Parathyroid adenoma (tissue), 2 donors: Measurements from ENCODE around the gene KDSR.

Experiments used
- H2AFZ ChIP-seq: fragments of 300-600 bp; sonication (generic); one replicate; pipeline ENCODE4 v1.7.0; 2017; ENCODE audit warnings: antibody characterized with exemption, mild to moderate bottlenecking
- H3K27ac ChIP-seq: fragments of 300-600 bp; sonication (generic); one replicate; pipeline ENCODE4 v1.7.0; 2017
- H3K27me3 ChIP-seq: fragments of 300-600 bp; sonication (generic); one replicate; pipeline ENCODE4 v1.7.0; 2017; ENCODE audit warnings: low read length; ENCODE audit not compliant: control insufficient read depth, insufficient read depth
- H3K36me3 ChIP-seq: fragments of 300-600 bp; sonication (generic); one replicate; pipeline ENCODE4 v1.7.0; 2017; ENCODE audit warnings: low read length; ENCODE audit not compliant: control insufficient read depth, insufficient read depth
- H3K4me1 ChIP-seq: fragments of 300-600 bp; sonication (generic); one replicate; pipeline ENCODE4 v1.7.0; 2017; ENCODE audit warnings: control low read depth
- H3K4me2 ChIP-seq: fragments of 300-600 bp; sonication (generic); one replicate; pipeline ENCODE4 v1.7.0; 2017; ENCODE audit warnings: low read length
- H3K4me3 ChIP-seq: fragments of 300-600 bp; sonication (generic); one replicate; pipeline ENCODE4 v1.7.0; 2017; ENCODE audit warnings: low read depth, low read length
- H3K79me2 ChIP-seq: fragments of 300-600 bp; sonication (generic); one replicate; pipeline ENCODE4 v1.7.0; 2017; ENCODE audit warnings: control low read depth
- H3K9ac ChIP-seq: fragments of 300-600 bp; sonication (generic); one replicate; pipeline ENCODE4 v1.7.0; 2017; ENCODE audit warnings: mild to moderate bottlenecking
- H3K9me3 ChIP-seq: fragments of 300-600 bp; sonication (generic); one replicate; pipeline ENCODE4 v1.7.0; 2017; ENCODE audit warnings: low read length; ENCODE audit not compliant: control insufficient read depth
- CTCF ChIP-seq: fragments of 300-600 bp; sonication (generic); IDR thresholded peaks from one replicate; pipeline ENCODE4 v1.7.0; 2017; ENCODE audit warnings: antibody characterized with exemption, mild to moderate bottlenecking
- donor health status: primary hyperparathyroidism.

Gene KDSR

GRCh38 chr18:63282793-63283192, 84.2 kb downstream of the KDSR start:
- no peak overlapping the region for H2AFZ ChIP-seq
- TF ChIP-seq CTCF, result no peak
- H3K27me3 ChIP-seq, result no peaks in the 10 kb centered on the region
- H3K79me2 ChIP-seq, result peaks cover 10% of the 10 kb centered on the region
- no peak overlapping the region for H3K27ac ChIP-seq
- H3K9ac ChIP-seq, result no peak overlapping the region
- no peaks in the 10 kb centered on the region for H3K36me3 ChIP-seq
- peaks cover 4% of the 10 kb centered on the region for H3K4me1 ChIP-seq
- H3K4me3 ChIP-seq, result no peak overlapping the region
- no peak overlapping the region for H3K4me2 ChIP-seq
- H3K9me3 ChIP-seq, result no peaks in the 10 kb centered on the region
